ENCODE data around the gene IKZF3. TPM values are rescaled to one million over a fixed set of nuclear protein-coding genes. Genes with fewer than 3 reads are reported as not detected.
A peak's percentile ranks its signal among the peaks of the same experiment; 100 is the strongest.

Gene IKZF3
- total and polyA plus RNA-seq, 10 of the 15 experiments (the other 5 are each of a cell fraction or from before 2014, with no cell fraction given) = 5.5 to 98.2 (median 47.6) TPM

DNA sequence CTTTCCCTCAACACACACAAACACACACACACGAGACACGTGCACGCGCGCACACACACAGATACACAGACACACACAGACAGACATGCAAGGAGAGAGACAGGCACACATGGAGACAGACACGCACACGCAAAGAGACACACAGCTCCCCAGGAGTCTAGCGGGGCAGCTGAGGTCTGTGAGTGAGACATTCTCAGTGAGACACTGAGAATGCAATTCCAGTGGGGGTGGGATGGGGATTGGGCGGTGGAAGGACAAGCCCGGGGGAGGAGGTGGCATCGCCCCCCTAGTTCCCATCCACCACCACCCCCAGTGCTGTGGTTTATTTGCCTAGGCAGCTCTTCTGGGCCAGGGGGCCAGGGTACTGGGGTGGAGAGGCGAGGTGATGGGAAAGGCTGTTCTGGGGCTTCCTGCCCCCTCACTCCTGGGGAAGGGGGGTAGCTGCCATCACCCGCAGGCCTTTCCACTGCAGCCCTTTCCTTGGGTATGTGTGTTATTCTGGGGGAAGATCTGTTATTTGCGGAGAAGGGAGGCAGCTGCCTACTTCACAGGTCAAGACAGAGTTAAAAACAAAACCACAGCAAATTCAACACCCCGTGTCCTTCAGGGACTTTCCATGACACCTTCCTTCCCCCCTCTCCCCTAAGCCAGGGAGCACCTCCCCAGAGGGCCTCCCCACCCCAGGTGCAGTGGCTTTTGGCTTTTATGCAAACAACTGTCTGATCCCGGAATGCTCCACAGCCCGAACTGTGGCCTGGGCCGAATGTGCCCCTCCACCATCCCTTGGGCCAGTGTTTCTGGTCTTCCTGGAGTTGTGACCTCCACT lies 108.3 kb downstream of the IKZF3 start (continued):
- TF ChIP-seq, protein P1, sequence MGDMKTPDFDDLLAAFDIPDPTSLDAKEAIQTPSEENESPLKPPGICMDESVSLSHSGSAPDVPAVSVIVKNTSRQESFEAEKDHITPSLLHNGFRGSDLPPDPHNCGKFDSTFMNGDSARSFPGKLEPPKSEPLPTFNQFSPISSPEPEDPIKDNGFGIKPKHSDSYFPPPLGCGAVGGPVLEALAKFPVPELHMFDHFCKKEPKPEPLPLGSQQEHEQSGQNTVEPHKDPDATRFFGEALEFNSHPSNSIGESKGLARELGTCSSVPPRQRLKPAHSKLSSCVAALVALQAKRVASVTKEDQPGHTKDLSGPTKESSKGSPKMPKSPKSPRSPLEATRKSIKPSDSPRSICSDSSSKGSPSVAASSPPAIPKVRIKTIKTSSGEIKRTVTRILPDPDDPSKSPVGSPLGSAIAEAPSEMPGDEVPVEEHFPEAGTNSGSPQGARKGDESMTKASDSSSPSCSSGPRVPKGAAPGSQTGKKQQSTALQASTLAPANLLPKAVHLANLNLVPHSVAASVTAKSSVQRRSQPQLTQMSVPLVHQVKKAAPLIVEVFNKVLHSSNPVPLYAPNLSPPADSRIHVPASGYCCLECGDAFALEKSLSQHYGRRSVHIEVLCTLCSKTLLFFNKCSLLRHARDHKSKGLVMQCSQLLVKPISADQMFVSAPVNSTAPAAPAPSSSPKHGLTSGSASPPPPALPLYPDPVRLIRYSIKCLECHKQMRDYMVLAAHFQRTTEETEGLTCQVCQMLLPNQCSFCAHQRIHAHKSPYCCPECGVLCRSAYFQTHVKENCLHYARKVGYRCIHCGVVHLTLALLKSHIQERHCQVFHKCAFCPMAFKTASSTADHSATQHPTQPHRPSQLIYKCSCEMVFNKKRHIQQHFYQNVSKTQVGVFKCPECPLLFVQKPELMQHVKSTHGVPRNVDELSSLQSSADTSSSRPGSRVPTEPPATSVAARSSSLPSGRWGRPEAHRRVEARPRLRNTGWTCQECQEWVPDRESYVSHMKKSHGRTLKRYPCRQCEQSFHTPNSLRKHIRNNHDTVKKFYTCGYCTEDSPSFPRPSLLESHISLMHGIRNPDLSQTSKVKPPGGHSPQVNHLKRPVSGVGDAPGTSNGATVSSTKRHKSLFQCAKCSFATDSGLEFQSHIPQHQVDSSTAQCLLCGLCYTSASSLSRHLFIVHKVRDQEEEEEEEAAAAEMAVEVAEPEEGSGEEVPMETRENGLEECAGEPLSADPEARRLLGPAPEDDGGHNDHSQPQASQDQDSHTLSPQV (IDR thresholded peaks at IDR 0.05) = 0 out of 2 replicates have a peak, but pooled peaks have one; percentile 45
- TF ChIP-seq ZNF207 (IDR thresholded peaks at IDR 0.05; ENCODE audit: borderline replicate concordance) (no peak), ESRRA (IDR thresholded peaks at IDR 0.05; ENCODE audit: low read length) (no peak), EED (IDR thresholded peaks at IDR 0.05; ENCODE audit: low read depth) (peak; percentile 95), IRF4 (IDR thresholded peaks at IDR 0.05; ENCODE audit: low read depth, low read length) (no peak; the same call in 1 of the 2 replicates), LARP7 (IDR thresholded peaks at IDR 0.05) (no peak), RUNX3 (IDR thresholded peaks at IDR 0.05; ENCODE audit: low read length) (peak; percentile 96), NBN (IDR thresholded peaks at IDR 0.05) (peak; percentile 69), TCF12 (IDR thresholded peaks at IDR 0.05; ENCODE audit: low read depth, low read length) (peak; percentile 93), NFYA (IDR thresholded peaks at IDR 0.05; ENCODE audit: borderline replicate concordance, low read depth, low read length) (no peak), RAD51 (IDR thresholded peaks at IDR 0.05) (peak; percentile 26; the same call in 1 of the 2 replicates), ZBED1 (IDR thresholded peaks at IDR 0.05; ENCODE audit: borderline replicate concordance) (peak; percentile 67; the same call in 1 of the 2 replicates), BACH1 (IDR thresholded peaks at IDR 0.05; ENCODE audit: borderline replicate concordance) (0 out of 2 replicates have a peak, but pooled peaks have one; percentile 18), SREBF2 (IDR thresholded peaks at IDR 0.05; ENCODE audit: low read length) (no peak), MEF2A (IDR thresholded peaks at IDR 0.05; ENCODE audit: insufficient read depth, low read depth, low read length) (peak; percentile 77; the same call in 1 of the 2 replicates), BHLHE40 (IDR thresholded peaks at IDR 0.05; ENCODE audit: borderline replicate concordance in 1 of 2, low read depth in 2 of 2, low read length in 1 of 2) (peak; percentile 87 to 89), ZZZ3 (IDR thresholded peaks at IDR 0.05; ENCODE audit: control insufficient read depth, insufficient read length, low read depth) (no peak)
- TF ChIP-seq, protein P2, sequence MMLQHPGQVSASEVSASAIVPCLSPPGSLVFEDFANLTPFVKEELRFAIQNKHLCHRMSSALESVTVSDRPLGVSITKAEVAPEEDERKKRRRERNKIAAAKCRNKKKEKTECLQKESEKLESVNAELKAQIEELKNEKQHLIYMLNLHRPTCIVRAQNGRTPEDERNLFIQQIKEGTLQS (IDR thresholded peaks at IDR 0.05; ENCODE audit: borderline replicate concordance, extremely low read depth, low read depth, low read length) = no peak
- TF ChIP-seq, protein P3, sequence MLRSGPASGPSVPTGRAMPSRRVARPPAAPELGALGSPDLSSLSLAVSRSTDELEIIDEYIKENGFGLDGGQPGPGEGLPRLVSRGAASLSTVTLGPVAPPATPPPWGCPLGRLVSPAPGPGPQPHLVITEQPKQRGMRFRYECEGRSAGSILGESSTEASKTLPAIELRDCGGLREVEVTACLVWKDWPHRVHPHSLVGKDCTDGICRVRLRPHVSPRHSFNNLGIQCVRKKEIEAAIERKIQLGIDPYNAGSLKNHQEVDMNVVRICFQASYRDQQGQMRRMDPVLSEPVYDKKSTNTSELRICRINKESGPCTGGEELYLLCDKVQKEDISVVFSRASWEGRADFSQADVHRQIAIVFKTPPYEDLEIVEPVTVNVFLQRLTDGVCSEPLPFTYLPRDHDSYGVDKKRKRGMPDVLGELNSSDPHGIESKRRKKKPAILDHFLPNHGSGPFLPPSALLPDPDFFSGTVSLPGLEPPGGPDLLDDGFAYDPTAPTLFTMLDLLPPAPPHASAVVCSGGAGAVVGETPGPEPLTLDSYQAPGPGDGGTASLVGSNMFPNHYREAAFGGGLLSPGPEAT (IDR thresholded peaks at IDR 0.05; ENCODE audit: low read depth) = peak; percentile 98
- TF ChIP-seq, protein P4, sequence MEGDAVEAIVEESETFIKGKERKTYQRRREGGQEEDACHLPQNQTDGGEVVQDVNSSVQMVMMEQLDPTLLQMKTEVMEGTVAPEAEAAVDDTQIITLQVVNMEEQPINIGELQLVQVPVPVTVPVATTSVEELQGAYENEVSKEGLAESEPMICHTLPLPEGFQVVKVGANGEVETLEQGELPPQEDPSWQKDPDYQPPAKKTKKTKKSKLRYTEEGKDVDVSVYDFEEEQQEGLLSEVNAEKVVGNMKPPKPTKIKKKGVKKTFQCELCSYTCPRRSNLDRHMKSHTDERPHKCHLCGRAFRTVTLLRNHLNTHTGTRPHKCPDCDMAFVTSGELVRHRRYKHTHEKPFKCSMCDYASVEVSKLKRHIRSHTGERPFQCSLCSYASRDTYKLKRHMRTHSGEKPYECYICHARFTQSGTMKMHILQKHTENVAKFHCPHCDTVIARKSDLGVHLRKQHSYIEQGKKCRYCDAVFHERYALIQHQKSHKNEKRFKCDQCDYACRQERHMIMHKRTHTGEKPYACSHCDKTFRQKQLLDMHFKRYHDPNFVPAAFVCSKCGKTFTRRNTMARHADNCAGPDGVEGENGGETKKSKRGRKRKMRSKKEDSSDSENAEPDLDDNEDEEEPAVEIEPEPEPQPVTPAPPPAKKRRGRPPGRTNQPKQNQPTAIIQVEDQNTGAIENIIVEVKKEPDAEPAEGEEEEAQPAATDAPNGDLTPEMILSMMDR (IDR thresholded peaks at IDR 0.05 in 2 of 3, conservative IDR thresholded peaks at IDR 0.05 in 1 of 3; ENCODE audit: control insufficient read depth in 2 of 3, extremely low read depth in 1 of 3, insufficient read depth in 1 of 3, low read depth in 3 of 3, low read length in 3 of 3) = no peak
- TF ChIP-seq, protein P5, sequence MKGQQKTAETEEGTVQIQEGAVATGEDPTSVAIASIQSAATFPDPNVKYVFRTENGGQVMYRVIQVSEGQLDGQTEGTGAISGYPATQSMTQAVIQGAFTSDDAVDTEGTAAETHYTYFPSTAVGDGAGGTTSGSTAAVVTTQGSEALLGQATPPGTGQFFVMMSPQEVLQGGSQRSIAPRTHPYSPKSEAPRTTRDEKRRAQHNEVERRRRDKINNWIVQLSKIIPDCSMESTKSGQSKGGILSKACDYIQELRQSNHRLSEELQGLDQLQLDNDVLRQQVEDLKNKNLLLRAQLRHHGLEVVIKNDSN (IDR thresholded peaks at IDR 0.05; ENCODE audit: borderline replicate concordance, extremely low read length, insufficient read depth, low read depth, low read length) = no peak
